Fibroblast of the aortic adventitia (primary cell): ENCODE data around the gene METTL23. TPM values are rescaled to one million over a fixed set of nuclear protein-coding genes. Genes with fewer than 3 reads are reported as not detected.
"Not testable (repeated sequence)": the region's sequence is repeated elsewhere in the genome, so short reads cannot be mapped to it uniquely, and the experiment has no call there.

ENCODE experiments used
- DNase-seq: peaks from one replicate; pipeline ENCODE4 v3.0.0-alpha.2; 2010; ENCODE audit warnings: low read depth
- H3K4me3 ChIP-seq: 2 replicates; pipeline ENCODE4 v1.5.1; 2011; ENCODE audit warnings: low read depth, mild to moderate bottlenecking, control low read depth, low read length, moderate library complexity
- CTCF ChIP-seq: IDR thresholded peaks from 2 replicates; pipeline ENCODE4 v1.5.1; 2011; ENCODE audit warnings: mild to moderate bottlenecking, low read length, control low read depth, inconsistent platforms; ENCODE audit not compliant: insufficient read depth
- total RNA-seq: library from RNA; depleted of rRNA; stranded (reverse); fragments of >200 nt; gene quantifications from 2 replicates; pipeline ENCODE4 v1.2.3, GENCODE V29; 2012; ENCODE audit warnings: low replicate concordance

Gene METTL23
- total RNA-seq, 1 donor: 29.1 TPM

DNA sequence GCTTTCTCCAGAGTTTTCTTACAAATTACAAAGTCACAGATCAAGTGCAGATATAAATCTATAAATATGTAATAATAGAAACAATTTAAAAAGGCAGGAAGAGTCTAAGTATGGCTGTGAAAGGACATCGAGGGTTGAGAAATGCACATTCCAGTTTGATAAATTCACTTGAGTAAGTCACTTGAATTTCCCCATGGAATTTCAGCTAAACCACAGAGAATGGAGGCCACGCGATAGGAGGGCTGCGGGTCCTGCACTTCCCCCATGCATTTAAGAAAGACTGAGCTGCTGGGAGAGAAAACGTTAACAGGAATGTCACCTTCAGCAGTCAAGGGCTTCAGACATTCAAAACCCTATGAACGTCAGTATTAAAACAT, 9.8 kb upstream of the METTL23 start:
- H3K4me3 ChIP-seq: peak overlapping the region; percentile 23
- peak; percentile 97 for DNase-seq
- TF ChIP-seq CTCF: no peak

GRCh38 chr17:76718516-76718915, 8.1 kb upstream of the METTL23 start:
- H3K4me3 ChIP-seq: no peak overlapping the region
- DNase-seq: no peak
- TF ChIP-seq CTCF: no peak

- no peak for DNase-seq
- no peak for TF ChIP-seq CTCF
- no peak overlapping the region for H3K4me3 ChIP-seq
Measured at GRCh38 chr17:76720211-76720610, 6.4 kb upstream of the METTL23 start.

DNA sequence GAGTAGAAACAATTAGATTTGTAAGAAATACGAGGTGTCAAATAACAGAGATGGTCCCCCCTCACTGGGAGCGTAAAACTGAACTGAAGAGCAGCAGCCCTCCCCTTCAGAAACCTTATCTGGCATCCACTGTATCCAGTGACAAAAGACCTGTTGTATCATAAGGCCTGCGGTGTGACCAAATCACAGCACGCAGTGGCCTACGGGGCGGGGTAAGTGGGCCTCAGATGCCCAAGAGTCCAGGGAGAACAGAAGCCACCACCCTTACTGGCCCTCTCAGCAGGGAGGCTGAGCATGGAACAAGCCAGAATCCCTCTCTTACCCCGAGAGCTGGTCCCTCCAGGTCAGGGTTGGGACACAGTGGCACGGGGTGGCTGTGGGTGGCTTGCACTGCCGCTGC, 5.7 kb upstream of the METTL23 start:
- no peak for DNase-seq
- TF ChIP-seq CTCF: no peak
- H3K4me3 ChIP-seq: no peak overlapping the region

GRCh38 chr17:76721463-76721862, 5.2 kb upstream of the METTL23 start:
- DNase-seq: no peak
- TF ChIP-seq CTCF: no peak
- H3K4me3 ChIP-seq: no peak overlapping the region

DNA sequence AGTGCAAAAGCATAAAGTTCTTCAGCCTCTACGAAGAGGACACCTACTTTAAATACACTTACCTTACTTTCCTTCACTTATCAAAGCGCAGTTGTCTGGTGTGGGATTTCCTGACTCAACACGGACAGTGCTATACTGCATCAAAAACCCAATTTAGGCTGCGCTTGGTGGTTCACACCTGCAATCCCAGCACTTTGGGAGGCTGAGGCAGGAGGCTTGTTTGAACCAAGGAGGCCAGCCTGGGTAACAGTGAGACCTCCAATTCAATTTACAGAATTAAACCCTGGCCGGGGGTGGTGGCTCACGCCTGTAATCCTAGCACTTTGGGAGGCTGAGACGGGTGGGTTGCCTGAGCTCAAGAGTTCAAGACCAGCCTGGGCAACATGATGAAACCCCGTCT, 4.4 kb upstream of the METTL23 start:
- no peak overlapping the region for H3K4me3 ChIP-seq
- DNase-seq: no peak
- TF ChIP-seq CTCF: no peak

DNA sequence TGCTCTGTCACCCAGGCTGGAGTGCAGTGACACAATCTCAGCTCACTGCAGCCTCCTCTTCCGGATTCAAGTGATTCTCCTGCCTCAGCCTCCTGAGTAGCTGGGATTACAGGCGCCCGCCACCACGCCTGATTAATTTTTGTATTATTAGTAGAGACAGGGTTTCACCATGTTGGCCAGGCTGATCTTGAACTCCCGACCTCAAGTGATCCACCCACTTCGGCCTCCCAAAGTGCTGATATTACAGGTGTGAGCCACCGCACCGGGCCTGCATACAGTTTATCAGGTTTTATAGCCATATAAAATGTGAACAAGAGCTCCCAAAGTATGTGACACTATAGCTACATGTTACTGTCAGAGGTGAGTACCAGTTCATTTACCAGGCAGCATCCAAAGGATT, 3.7 kb upstream of the METTL23 start:
- not testable (repeated sequence) for H3K4me3 ChIP-seq, DNase-seq
